ENCODE data around the gene WDR7. TPM values are rescaled to one million over a fixed set of nuclear protein-coding genes. Genes with fewer than 3 reads are reported as not detected.

The WDR7 gene
- total and polyA plus RNA-seq, 7 donors = 3.7 to 45.3 (median 28.5) TPM

GRCh38 chr18:56726906-56727305, 75.7 kb downstream of the WDR7 start:
- TF ChIP-seq POLR2AphosphoS5 (IDR thresholded peaks at IDR 0.05) = no peak
- WGBS, 2 donors = 96 to 99% methylated on average over 2 of the region's 2 CpGs
- Histone ChIP-seq H3K27me3 (no peaks in the 10 kb centered on the region), H3K9me3 (no peaks in the 10 kb centered on the region), H3K36me3 (peaks cover 0 to 17% (median 5%) of the 10 kb centered on the region in 4 donors), H3K4me3 (no peak overlapping the region), H3K4me1 (no peaks in the 10 kb centered on the region), H3K27ac (no peak overlapping the region)
- no peak for DNase-seq
- intact Hi-C loops (cut with DNase I) = no loop called here

DNA sequence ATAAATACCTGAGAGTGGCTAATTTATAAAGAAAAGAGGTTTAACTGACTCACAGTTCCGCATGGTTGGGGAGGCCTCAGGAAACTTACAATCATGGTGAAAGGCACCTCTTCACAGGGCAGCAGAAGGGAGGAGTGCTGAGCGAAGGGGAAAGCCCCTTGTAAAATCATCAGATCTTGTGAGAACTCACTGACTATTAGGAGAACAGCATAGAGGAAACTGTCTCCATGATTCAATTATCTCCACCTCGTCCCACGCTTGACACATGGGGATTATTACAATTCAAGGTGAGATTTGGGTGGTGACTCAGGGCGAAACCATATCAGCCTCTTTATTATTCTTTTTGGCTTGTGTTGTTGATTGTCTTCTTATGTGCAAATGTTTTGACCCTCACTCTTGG, 76.2 kb downstream of the WDR7 start:
- 81 to 95% methylated on average over 5 of the region's 5 CpGs for WGBS, 2 donors
- H3K4me1 ChIP-seq = no peaks in the 10 kb centered on the region

GRCh38 chr18:56728741-56729140, 77.6 kb downstream of the WDR7 start:
- Histone ChIP-seq H3K9me3 (no peaks in the 10 kb centered on the region), H3K36me3 (peaks cover 0 to 22% (median 3%) of the 10 kb centered on the region in 4 donors), H3K27me3 (no peaks in the 10 kb centered on the region), H3K27ac (no peak overlapping the region), H3K4me3 (no peak overlapping the region), H3K4me1 (no peaks in the 10 kb centered on the region)
- WGBS, 2 donors = 49 to 88% methylated on average over 3 of the region's 3 CpGs
- intact Hi-C loops (cut with DNase I) = no loop called here
- DNase-seq = no peak
- TF ChIP-seq, protein P1, sequence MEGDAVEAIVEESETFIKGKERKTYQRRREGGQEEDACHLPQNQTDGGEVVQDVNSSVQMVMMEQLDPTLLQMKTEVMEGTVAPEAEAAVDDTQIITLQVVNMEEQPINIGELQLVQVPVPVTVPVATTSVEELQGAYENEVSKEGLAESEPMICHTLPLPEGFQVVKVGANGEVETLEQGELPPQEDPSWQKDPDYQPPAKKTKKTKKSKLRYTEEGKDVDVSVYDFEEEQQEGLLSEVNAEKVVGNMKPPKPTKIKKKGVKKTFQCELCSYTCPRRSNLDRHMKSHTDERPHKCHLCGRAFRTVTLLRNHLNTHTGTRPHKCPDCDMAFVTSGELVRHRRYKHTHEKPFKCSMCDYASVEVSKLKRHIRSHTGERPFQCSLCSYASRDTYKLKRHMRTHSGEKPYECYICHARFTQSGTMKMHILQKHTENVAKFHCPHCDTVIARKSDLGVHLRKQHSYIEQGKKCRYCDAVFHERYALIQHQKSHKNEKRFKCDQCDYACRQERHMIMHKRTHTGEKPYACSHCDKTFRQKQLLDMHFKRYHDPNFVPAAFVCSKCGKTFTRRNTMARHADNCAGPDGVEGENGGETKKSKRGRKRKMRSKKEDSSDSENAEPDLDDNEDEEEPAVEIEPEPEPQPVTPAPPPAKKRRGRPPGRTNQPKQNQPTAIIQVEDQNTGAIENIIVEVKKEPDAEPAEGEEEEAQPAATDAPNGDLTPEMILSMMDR (IDR thresholded peaks at IDR 0.05) = no peak
- TF ChIP-seq POLR2A (IDR thresholded peaks at IDR 0.05) = no peak
- no peak for TF ChIP-seq EP300 (IDR thresholded peaks at IDR 0.05)
- TF ChIP-seq POLR2AphosphoS5 (IDR thresholded peaks at IDR 0.05) = no peak

More for the DNA sequence above, 76.2 kb downstream of the WDR7 start:
- Histone ChIP-seq H3K4me3 (no peak overlapping the region), H3K36me3 (peaks cover 0 to 20% (median 5%) of the 10 kb centered on the region in 4 donors), H3K9me3 (no peaks in the 10 kb centered on the region), H3K27me3 (no peaks in the 10 kb centered on the region), H3K27ac (no peak overlapping the region)
- intact Hi-C loops (cut with DNase I) = no loop called here
- no peak for DNase-seq
- TF ChIP-seq, protein P1 (IDR thresholded peaks at IDR 0.05) = no peak
- no peak for TF ChIP-seq EP300 (IDR thresholded peaks at IDR 0.05)
- TF ChIP-seq POLR2A (IDR thresholded peaks at IDR 0.05) = no peak
- TF ChIP-seq POLR2AphosphoS5 (IDR thresholded peaks at IDR 0.05) = no peak

- DNase-seq = no peak
- 95 to 98% methylated on average over 5 of the region's 5 CpGs for WGBS, 2 donors
- no peaks in the 10 kb centered on the region for H3K27me3 ChIP-seq
- no peak overlapping the region for H3K4me3 ChIP-seq
- intact Hi-C loops (cut with DNase I) = no loop called here
- peaks cover 0 to 5% (median 0%) of the 10 kb centered on the region in 4 donors for H3K36me3 ChIP-seq
- H3K9me3 ChIP-seq = no peaks in the 10 kb centered on the region
- H3K4me1 ChIP-seq = no peaks in the 10 kb centered on the region
- no peak for TF ChIP-seq POLR2AphosphoS5 (IDR thresholded peaks at IDR 0.05)
- TF ChIP-seq, protein P1 (IDR thresholded peaks at IDR 0.05) = no peak
- TF ChIP-seq POLR2A (IDR thresholded peaks at IDR 0.05) = no peak
- no peak for TF ChIP-seq EP300 (IDR thresholded peaks at IDR 0.05)
- H3K27ac ChIP-seq = no peak overlapping the region
Measured at GRCh38 chr18:56738184-56738583, 87.0 kb downstream of the WDR7 start.

DNA sequence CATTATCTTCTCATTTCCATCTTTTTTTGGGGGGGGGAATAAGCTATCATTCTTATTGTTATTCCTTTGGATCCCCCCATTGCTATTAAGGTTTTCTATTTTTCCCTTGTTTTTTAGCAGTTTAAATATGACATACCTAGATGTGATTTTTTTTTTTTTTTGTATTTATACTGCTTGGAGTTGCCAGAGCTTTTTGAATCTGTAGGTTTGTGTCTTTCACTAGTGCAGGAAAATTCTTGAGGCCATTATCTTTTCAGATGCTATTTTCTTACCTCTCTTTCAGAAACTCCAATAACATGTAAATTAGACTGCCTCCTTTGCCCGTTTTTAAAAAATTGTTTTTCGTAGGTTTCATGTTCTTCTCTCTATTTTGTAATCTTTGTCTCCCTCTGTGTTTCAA, 88.6 kb downstream of the WDR7 start:
- H3K27ac ChIP-seq = no peak overlapping the region
- no peaks in the 10 kb centered on the region for H3K9me3 ChIP-seq
- TF ChIP-seq EP300 (IDR thresholded peaks at IDR 0.05) (no peak), POLR2AphosphoS5 (IDR thresholded peaks at IDR 0.05) (no peak)
- TF ChIP-seq, protein P1 (IDR thresholded peaks at IDR 0.05) = no peak
- intact Hi-C loops (cut with DNase I) = no loop called here
- H3K4me1 ChIP-seq = peaks cover 0 to 2% (median 0%) of the 10 kb centered on the region in 4 donors
- peaks cover 0 to 5% (median 0%) of the 10 kb centered on the region in 4 donors for H3K36me3 ChIP-seq
- DNase-seq = no peak
- WGBS, 2 donors = 92 to 96% methylated on average over 2 of the region's 2 CpGs
- H3K27me3 ChIP-seq = no peaks in the 10 kb centered on the region
- H3K4me3 ChIP-seq = no peak overlapping the region
